ENCODE measurements around the gene OGA.

Gene OGA

DNA sequence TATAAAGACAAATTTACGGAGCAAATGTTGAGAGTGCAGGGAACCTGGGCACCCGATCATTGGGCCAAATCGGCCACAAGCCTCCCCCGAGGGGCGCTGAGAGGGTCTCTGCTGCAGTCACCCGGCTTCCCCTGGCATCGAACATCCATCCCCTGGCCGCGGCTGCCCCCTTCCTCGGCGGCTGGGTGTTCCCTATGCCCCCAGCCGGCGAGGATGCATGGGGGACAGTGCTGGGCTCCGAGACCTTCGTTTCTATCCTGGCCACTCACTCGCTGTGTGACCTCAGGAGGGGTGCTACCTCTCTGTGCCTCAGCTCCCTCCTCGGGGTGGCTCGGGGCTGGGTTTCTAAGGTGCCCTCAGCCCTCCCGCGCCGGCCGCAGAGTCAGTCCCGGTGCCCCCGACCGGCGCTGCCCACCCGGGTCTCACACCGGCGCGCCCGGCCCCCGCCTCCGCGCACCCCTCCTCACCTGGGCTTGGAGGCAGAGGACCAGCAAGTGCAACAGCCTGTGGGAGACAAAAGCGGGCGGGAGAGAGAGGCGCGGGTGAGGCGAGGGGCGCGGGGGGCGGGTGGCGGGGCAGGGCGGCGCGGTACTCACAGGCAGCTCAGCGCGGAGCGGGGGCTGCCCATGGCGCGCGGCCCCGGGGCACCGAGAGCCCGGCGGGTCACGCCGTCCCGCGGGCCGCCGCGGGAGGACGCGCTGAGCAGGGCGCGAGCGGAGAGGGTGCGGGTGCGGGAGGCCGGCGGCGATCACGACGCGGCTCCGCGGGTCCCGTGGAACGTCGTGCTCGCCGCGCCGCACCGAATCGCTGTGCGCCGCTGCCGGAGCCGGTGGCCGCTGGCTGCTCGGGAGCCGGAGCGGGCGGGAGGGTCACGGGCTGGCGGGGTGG, 42.7 kb downstream of the OGA start, which contains the start of gene FGF8:
Gene FGF8, minus strand, starts transcription at position 842 of the 888 bp plus-strand sequence. Its CDS starts 214 bp downstream, at position 628.
- peak; percentile 40 for DNase-seq

GRCh38 chr10:101774589-101775272, 43.5 kb downstream of the OGA start:
- peak; percentile 38 for DNase-seq

DNA sequence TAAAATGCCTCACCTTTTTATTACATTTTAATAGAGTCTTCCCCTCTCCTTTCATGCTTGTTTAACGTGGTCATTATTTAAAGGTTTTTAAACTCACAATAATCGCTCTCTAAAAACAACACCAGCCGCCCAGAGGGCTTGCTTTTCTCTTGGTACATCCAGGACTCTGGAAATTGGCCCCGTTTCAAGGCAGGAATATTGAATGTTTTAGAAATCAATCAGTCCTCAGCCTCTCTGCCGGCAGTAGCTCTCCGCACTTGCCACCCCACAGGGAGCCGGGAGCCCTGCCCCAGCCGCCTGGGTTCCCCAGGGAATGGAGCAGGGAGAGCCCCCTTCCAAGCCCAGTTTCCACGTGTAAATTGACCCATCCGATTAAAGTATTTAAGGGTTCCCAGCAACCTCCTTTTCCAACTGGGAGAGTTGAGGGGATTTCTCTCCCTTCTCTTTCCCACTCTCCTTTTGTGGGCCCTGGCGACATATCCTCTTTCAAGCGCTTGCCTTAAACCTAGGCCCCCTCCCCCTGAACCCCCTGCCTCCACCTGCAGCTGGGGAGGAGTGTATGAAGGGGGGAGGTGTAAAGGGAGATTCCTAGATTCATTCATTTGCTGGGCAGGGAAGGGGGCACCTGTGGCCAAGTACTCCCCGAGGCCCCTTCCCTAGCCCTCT, 44.2 kb downstream of the OGA start:
- DNase-seq, result no peak

- no peak for DNase-seq
Measured at GRCh38 chr10:101772895-101773761, 45.1 kb downstream of the OGA start.

DNA sequence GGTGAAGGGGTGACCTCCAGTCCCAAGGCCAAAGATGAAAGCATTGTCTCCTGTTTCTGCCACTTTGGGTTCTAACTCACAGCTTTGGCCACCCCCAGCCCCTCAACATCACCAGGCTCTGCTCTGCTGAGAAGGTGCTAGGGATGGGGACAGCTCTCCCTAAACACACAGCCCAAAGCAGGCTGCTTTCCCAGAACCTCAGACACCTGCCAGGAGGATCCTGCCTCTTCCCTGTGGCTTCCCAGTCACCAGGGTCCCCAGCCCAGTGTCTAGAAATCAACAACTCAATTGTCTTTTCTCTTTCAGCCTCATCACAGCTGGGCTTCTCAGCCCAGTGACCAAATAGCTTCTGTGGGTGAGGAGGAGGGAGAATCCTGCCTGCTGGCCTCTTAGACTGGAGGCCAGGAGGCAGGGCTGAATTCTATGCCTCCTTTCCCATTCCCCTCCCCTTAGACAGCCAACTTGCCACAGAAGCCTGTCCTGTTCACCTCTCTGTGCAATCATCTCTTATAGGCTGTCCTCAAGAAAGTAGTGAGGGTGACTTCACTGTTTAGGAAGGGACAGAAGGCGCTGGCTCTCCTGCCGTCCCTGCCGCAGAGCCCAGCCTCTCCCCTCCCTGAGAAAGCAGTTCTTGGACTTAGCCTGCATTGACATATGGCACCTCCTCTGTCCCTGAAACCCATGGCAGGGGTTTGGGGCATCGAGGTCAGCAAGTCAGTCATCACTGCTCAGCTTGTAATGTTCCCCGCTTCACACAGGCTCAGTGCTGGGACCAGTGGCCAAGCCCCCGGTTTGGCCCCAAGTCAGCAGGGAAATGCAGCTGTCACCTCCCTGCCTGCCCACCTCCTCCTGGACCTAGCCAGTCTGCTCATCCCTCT, 46.0 kb downstream of the OGA start:
- DNase-seq, result no peak

DNA sequence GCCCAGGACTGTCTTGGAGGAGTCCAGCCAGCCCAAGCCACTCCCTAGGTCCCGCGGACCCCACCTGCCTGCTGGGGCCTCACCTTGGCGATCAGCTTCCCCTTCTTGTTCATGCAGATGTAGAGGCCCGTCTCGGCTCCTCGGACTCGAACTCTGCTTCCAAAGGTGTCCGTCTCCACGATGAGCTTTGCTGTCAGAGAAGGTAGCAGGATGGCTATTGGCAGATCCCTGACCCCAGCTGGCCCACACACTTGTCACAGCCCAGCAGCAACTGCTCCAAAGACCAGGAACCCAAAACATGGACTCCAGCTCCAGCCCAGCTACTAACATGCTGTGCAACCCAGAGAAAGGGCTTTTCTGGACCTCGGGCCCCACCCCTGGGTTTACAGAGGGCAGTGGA, 46.9 kb downstream of the OGA start:
- DNase-seq, result no peak

- no peak for DNase-seq
Measured at GRCh38 chr10:101770331-101771215, 47.7 kb downstream of the OGA start.

- no peak for DNase-seq
Measured at GRCh38 chr10:101769541-101770180, 48.6 kb downstream of the OGA start.

DNA sequence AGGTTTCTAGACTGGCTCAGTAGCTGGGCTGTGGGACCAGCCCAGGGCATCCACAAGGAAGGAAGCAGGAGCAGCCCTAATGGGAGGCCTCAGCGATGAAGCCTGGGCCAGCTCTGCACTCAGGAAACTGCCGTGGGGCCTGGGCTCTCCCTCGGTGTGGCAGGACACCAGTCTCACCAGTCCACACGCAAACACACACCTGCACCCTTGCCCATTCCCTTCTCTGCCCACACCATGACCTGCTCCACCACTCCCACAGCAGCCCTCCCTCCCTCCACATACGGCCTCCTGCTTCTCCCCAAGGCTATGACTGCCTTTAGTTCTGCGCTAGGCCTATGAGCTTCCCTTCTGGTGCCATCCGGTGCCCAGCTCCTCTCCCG, 49.5 kb downstream of the OGA start:
- DNase-seq, result no peak

DNA sequence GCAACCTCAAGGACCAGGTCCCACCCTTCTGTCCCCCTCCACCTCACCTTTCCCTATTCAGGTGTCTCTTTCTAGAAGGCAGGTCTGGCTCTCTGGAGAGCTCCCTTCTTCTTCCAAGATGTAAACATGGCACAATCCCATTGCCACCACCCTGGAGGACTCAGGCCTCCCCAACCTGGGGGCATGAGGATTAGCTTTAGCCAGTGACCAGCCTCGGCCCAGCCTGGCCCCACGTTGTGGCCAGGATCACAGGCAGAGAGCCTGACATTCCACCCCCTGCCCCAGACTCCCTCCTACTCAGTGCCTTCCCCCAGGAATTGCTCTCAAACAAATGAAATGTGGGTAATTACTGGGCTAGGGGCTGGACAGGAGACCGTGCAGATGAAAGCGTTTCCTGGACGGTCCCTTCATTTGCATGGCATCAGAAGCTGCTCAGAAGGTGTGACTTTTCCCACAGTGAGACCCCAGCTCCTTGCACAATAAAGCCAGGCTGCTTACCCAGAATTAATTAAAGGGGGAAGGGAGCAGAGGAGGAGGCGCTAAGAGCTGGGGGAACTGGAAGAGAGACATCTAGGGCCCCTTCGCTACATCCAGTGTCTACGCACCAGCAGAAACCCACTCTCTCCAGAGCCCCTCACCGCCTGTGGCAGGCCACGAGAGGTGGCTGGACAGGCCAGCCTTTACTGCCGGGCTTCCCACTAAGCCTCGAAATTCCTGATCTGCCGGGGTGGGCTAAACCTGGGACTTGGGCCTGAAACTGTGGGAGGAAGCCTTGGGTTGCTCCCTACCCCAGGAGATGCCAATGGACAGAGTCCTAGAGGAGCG, 50.1 kb downstream of the OGA start:
- DNase-seq, result no peak

DNA sequence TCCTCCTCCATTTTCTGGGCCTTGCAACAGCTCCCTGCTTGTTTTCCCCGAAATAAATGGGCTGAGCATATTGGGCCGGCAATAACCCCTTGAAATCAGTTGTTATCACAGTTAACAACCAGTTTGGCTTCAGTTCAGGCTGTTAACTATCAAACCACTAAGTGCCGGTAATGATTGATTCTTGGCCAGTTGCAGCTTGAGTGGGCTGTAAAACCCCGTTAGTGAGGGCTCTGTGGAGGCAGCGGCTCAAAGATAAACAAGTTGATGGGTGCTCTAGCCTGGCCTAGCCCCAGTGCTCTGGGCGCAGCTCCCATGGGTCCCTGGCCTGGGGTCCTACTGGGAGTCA, 50.7 kb downstream of the OGA start:
- DNase-seq, result no peak

DNA sequence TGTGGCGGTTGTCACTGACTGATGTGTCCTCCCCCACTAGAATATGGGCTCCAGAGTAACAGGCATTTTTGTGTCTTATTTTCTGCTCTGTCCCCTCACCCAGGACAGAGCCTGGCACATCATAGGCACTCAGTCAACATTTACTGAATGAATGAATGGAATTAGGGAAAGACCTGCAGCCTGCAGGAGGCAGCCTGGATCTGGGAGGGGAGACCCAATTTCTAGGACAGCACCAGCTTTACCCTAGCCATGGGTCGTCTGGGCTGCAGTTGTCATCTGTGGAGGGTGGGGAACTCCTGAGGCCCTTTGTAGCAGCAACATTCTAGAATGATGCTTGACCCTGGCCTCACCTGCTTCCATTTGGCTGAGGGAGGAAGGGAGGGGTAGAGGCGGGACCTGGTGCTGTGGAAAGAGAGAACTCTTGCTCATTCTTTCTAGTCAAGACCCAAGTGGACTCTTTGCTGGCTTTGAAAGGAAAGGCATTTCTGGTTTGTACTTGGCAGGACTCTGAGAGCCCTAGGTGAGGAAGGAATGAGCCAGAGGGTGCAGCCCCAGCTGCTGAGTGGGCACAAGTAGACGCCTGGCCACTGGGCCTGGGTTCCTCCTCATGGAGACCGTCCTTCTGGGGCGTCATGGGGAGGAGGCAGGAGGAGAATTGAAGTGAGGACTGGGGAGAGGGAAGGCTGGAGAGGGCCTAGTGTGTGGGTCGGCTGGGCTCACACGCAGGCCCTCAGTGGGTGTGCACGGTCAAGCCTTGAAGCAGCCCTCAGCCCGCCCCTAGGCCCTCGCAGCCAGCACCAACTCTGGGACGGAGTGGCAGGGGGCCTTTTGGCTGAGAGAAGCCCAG, 51.3 kb downstream of the OGA start:
- no peak for DNase-seq

DNA sequence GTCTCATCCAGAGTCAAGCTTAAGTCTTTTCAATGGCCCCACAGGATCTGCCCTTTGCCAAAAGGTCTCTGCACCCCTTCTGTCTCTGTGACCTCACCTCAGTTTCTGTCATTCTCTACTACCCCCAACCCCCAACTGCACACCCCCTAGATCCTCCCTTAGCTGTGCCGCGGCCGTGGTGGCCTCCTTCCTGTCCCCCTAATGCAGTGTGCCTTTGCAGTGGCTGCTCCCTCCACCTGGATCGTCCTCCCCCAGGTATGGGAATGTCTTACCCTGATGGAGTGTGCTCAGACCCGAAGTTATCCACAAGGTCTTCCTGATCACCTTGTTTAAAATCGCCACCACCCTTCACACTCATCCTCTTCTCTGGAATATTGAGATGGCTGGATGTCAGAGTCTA, 51.9 kb downstream of the OGA start:
- no peak for DNase-seq

DNA sequence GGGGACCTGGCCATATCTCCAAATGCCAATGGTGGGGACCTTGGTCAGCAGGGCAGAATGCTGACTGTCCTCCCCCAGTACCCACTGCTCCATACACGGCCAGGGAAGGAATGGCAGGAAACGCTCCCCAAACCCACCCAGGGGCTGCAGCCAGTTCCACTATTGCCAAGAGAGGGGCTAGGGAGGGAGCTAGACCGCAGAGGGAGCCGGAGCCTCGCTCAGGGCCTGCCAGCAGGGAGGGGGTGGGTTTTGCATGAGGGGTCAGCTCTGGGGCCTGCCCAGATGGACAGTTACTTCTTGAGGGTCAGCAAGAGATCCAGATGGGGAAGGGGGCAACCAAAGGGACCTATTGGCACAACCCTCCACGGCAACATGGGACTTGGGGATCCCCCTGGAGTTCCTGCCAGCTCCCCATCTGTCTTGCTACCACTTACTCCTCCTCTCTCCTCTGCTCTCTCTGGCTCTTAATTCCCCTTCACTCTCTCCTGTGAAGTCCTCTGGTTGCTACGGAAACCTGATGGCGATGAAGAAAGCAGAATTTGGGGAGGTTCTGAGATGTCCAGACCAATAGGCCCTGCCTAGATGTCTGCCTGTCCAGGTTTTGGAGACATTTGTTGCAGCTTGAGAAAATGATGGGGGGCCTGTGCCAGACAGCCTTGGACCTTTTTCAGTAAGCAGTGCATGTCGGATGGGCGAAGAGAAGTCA, 55.0 kb downstream of the OGA start:
- no peak for DNase-seq

DNA sequence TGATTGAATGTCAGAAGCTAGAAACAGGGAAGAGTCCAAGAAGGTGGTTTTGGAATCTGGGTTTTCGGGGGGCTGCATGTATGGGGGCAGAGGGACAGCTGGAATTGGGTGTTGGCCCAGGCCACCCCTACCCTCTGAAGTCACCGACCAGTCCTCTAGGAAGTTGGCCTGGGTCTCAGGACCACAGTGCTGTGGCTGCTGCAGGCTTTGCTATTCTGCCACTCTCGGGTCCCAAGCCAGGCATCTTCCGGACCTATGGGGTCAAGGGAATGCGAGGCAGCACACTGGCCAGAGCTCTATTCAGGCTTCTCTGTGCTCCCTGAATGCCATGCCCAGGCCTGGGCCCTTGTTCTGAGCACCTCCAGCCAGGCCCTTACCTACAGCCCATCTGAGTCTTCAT, 55.5 kb downstream of the OGA start:
- no peak for DNase-seq

DNA sequence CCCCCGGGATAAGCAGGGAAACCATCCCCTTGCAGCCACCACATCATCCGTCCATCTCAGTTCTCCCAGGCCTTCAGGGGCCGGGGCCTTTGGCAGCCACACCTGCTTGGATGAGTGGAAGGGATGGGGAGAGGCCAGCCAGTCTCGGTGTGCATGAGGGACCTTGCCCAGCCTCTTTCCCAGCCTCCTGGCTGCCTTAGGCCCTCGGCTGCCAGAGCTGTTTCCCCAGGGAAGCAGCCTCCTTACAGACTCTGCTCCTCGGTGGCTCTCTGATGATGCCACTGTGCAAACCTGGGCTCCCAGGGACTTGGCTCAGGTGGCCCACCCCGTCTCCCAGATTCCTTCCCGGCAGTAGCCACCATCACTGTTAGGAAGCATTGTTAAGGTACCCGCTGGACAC, 57.0 kb downstream of the OGA start:
- DNase-seq, result no peak

DNA sequence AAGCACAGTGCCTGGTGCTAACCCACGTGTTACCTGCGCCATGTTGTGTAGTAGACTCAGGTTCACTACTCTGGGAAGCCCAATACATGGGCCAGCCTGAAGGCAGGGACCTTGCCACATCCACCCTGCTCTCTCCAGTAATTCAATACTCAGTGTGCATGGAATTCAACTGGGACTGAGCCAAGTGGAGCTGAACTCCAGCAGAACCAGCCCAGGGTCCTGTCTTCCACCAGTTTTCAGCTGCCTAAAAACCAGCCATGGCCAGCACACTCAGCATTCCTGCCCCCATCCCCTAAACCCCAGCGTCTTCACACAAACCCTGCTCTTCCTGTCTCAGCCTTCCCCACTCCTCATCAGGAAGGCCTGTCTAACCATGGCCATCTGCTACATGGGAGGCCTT, 57.7 kb downstream of the OGA start:
- DNase-seq, result no peak

Measured in right kidney (tissue), 1 donor.